ENCODE measurements around the gene PCDHB4.
"Not testable (repeated sequence)": the region's sequence is repeated elsewhere in the genome, so short reads cannot be mapped to it uniquely, and the experiment has no call there.

Gene PCDHB4
- 0 reads per million in 9 experiments for total RNA-seq

GRCh38 chr5:141121563-141121962 is at the start of gene PCDHB4:
Gene PCDHB4 (plus strand): TSS chr5:141121818. CDS start chr5:141121999, 181 bp downstream.
- H3K27ac Mint-ChIP-seq, result no peak within 1 kb of the TSS
- ATAC-seq (replicated peaks) (no peak), DNase-seq (no peak)
- peaks cover 13 to 19% of the 10 kb centered on the region in 2 donors for H3K27me3 Mint-ChIP-seq
- H3K9me3 Mint-ChIP-seq, result no peaks in the 10 kb centered on the region
- no peak within 1 kb of the TSS for H3K4me3 Mint-ChIP-seq
- no peaks in the 10 kb centered on the region for H3K4me1 Mint-ChIP-seq (ENCODE audit: low read depth in 2 of 2)
- no peaks in the 10 kb centered on the region for H3K36me3 Mint-ChIP-seq (ENCODE audit: insufficient read depth)

DNA sequence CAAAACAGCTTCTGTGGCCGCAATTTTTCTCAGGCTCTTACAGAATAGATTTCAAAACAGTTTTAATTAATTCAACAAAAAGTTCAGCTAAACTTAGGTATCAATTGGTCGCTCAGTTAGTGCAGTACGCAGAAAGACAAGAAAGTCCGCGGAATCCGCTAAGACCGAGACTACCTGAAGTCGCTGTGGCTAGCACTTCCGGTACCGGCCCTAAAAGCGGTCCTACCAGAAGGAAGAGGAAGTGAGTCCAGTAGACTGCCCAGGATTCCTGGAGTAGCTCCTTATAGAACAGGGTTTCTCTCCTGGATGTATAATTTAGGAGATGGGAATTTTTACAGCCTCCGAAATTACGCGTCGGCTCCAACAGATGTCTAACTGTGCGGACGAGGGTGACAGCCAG is 43.8 kb upstream of the PCDHB4 start:
- Mint-ChIP-seq H3K4me3 (no peak overlapping the region), H3K27me3 (no peaks in the 10 kb centered on the region), H3K9me3 (no peaks in the 10 kb centered on the region), H3K4me1 (ENCODE audit: low read depth in 2 of 2) (no peaks in the 10 kb centered on the region), H3K27ac (no peak overlapping the region), H3K36me3 (ENCODE audit: insufficient read depth) (no peaks in the 10 kb centered on the region)
- DNase-seq, result no peak
- ATAC-seq (replicated peaks), result no peak

GRCh38 chr5:141082228-141082627 is 39.4 kb upstream of the PCDHB4 start:
- H3K9me3 Mint-ChIP-seq, result no peaks in the 10 kb centered on the region

GRCh38 chr5:141084487-141084989 is 37.1 kb upstream of the PCDHB4 start:
- peak in 1 of 3 experiments; percentile 6 for DNase-seq
- Mint-ChIP-seq H3K9me3 (no peaks in the 10 kb centered on the region), H3K36me3 (ENCODE audit: insufficient read depth) (no peaks in the 10 kb centered on the region), H3K4me3 (peak overlapping the region; percentile 70 to 81), H3K4me1 (ENCODE audit: low read depth in 2 of 2) (peaks cover 0 to 4% of the 10 kb centered on the region in 2 donors), H3K27me3 (peaks cover 14 to 22% of the 10 kb centered on the region in 2 donors), H3K27ac (no peak overlapping the region)
- peak; percentile 61 for ATAC-seq (replicated peaks)

More at GRCh38 chr5:141082228-141082627, 39.4 kb upstream of the PCDHB4 start:
- Mint-ChIP-seq H3K36me3 (ENCODE audit: insufficient read depth) (no peaks in the 10 kb centered on the region), H3K27ac (no peak overlapping the region), H3K4me1 (ENCODE audit: low read depth in 2 of 2) (peaks cover 0 to 4% of the 10 kb centered on the region in 2 donors), H3K27me3 (peaks cover 11 to 16% of the 10 kb centered on the region in 2 donors), H3K4me3 (no peak overlapping the region)
- ATAC-seq (replicated peaks) (no peak), DNase-seq (no peak)

DNA sequence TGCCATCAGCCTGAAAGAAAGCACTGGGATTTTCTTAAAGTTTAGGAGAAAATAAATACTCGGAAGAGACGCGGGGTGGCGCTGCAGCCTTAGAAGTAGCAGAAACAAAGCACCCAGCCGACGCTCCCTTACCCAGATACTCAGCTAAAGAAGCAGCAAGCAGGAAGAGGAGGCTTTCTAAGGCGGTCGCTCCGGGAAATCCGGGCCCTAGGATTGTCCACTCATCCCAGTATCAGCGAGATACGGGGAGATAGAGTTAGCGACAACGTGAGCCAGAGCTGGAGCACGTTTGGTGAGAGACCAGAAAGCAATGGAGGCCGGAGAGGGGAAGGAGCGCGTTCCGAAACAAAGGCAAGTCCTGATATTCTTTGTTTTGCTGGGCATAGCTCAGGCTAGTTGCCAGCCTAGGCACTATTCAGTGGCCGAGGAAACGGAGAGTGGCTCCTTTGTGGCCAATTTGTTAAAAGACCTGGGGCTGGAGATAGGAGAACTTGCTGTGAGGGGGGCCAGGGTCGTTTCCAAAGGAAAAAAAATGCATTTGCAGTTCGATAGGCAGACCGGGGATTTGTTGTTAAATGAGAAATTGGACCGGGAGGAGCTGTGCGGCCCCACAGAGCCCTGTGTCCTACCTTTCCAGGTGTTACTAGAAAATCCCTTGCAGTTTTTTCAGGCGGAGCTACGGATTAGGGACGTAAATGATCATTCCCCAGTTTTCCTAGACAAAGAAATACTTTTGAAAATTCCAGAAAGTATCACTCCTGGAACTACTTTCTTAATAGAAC is 26.9 kb upstream of the PCDHB4 start, which contains the start of gene PCDHB2:
Gene PCDHB2 (plus strand): TSS at position 135 of the 782 bp plus-strand sequence. CDS start 176 bp downstream, at position 311.
- peaks cover 3% of the 10 kb centered on the region for H3K36me3 Mint-ChIP-seq (ENCODE audit: insufficient read depth)
- DNase-seq, result no peak
- H3K4me3 Mint-ChIP-seq, result no peak within 1 kb of the TSS
- no peaks in the 10 kb centered on the region for H3K4me1 Mint-ChIP-seq (ENCODE audit: low read depth in 2 of 2)
- no peak within 1 kb of the TSS for H3K27ac Mint-ChIP-seq
- H3K27me3 Mint-ChIP-seq, result peaks cover 24 to 42% of the 10 kb centered on the region in 2 donors
- peaks cover 3 to 7% of the 10 kb centered on the region in 2 donors for H3K9me3 Mint-ChIP-seq
- ATAC-seq (replicated peaks), result no peak

GRCh38 chr5:141095263-141095641 is 26.4 kb upstream of the PCDHB4 start:
- peaks cover 5 to 9% of the 10 kb centered on the region in 2 donors for H3K9me3 Mint-ChIP-seq
- no peak overlapping the region for H3K27ac Mint-ChIP-seq
- H3K4me3 Mint-ChIP-seq, result no peak overlapping the region
- ATAC-seq (replicated peaks), result no peak
- H3K36me3 Mint-ChIP-seq (ENCODE audit: insufficient read depth), result peaks cover 3% of the 10 kb centered on the region
- no peaks in the 10 kb centered on the region for H3K4me1 Mint-ChIP-seq (ENCODE audit: low read depth in 2 of 2)
- DNase-seq, result no peak
- peaks cover 30 to 42% of the 10 kb centered on the region in 2 donors for H3K27me3 Mint-ChIP-seq

DNA sequence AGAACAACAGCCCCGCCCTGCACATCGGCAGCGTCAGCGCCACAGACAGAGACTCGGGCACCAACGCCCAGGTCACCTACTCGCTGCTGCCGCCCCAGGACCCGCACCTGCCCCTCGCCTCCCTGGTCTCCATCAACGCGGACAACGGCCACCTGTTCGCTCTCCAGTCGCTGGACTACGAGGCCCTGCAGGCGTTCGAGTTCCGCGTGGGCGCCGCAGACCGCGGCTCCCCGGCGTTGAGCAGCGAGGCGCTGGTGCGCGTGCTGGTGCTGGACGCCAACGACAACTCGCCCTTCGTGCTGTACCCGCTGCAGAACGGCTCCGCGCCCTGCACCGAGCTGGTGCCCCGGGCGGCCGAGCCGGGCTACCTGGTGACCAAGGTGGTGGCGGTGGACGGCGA is 25.4 kb upstream of the PCDHB4 start:
- H3K4me3 Mint-ChIP-seq, result not testable (repeated sequence)
- H3K27me3 Mint-ChIP-seq, result peaks cover 34 to 40% of the 10 kb centered on the region in 2 donors

DNA sequence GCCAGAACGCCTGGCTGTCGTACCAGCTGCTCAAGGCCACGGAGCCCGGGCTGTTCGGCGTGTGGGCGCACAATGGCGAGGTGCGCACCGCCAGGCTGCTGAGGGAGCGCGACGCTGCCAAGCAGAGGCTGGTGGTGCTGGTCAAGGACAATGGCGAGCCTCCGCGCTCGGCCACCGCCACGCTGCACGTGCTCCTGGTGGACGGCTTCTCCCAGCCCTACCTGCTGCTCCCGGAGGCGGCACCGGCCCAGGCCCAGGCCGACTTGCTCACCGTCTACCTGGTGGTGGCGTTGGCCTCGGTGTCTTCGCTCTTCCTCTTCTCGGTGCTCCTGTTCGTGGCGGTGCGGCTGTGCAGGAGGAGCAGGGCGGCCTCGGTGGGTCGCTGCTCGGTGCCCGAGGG is 25.0 kb upstream of the PCDHB4 start:
- H3K27me3 Mint-ChIP-seq, result peaks cover 34 to 40% of the 10 kb centered on the region in 2 donors
- H3K9me3 Mint-ChIP-seq, result peaks cover 8 to 14% of the 10 kb centered on the region in 2 donors
- DNase-seq; H3K4me3 Mint-ChIP-seq; H3K27ac Mint-ChIP-seq; H3K4me1 Mint-ChIP-seq (ENCODE audit: low read depth in 2 of 2); H3K36me3 Mint-ChIP-seq (ENCODE audit: insufficient read depth); ATAC-seq (replicated peaks): not testable (repeated sequence)

More for the DNA sequence above, 25.4 kb upstream of the PCDHB4 start:
- not testable (repeated sequence) for H3K27ac Mint-ChIP-seq; H3K36me3 Mint-ChIP-seq (ENCODE audit: insufficient read depth); ATAC-seq (replicated peaks); DNase-seq; H3K4me1 Mint-ChIP-seq (ENCODE audit: low read depth in 2 of 2)
- peaks cover 8 to 14% of the 10 kb centered on the region in 2 donors for H3K9me3 Mint-ChIP-seq

DNA sequence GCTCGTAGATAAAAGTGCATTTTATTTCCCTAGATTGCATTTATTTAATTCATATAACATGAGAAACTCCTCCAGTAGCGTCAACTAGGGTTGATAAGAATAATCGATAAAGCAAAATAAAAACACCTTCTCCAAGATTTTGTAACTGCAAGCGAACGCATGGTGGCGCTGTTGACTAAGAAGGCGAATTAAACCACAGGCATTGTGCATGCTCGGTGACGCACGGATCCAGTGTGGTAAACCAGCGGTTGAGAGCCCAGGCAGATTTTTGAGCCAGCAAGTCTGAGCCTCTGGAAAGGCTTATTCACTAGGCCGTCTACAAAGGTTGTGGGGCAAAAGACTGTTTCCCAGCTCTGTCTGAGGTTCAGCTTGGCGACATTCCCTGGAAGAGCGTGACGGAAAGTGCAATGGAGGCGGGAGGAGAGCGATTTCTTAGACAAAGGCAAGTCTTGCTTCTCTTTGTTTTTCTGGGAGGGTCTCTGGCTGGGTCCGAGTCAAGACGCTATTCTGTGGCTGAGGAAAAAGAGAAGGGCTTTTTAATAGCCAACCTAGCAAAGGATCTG is 21.3 kb upstream of the PCDHB4 start, which contains the start of gene PCDHB3:
Gene PCDHB3 (plus strand): TSS at position 231 of the 563 bp plus-strand sequence. CDS start 177 bp downstream, at position 408.
- Mint-ChIP-seq H3K27ac (no peak within 1 kb of the TSS), H3K27me3 (peaks cover 17 to 18% of the 10 kb centered on the region in 2 donors), H3K36me3 (ENCODE audit: insufficient read depth) (no peaks in the 10 kb centered on the region), H3K4me1 (ENCODE audit: low read depth in 2 of 2) (peaks cover 0 to 1% of the 10 kb centered on the region in 2 donors), H3K9me3 (peaks cover 5 to 6% of the 10 kb centered on the region in 2 donors), H3K4me3 (no peak within 1 kb of the TSS)
- ATAC-seq (replicated peaks), result no peak
- no peak for DNase-seq

DNA sequence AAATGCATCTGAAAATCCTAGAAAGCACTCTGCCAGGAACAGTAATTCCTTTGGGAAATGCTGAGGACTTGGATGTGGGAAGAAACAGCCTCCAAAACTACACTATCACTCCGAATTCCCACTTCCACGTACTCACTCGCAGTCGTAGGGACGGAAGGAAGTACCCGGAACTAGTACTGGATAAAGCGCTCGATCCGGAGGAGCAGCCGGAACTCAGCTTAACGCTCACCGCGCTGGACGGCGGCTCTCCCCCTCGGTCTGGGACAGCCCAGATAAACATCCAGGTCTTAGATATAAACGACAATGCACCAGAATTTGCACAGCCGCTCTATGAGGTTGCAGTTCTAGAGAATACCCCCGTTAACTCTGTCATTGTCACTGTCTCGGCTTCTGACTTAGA is 20.6 kb upstream of the PCDHB4 start:
- peaks cover 18% of the 10 kb centered on the region in 2 donors for H3K27me3 Mint-ChIP-seq

GRCh38 chr5:141102070-141102469 is 19.5 kb upstream of the PCDHB4 start:
- DNase-seq; H3K27ac Mint-ChIP-seq; H3K4me1 Mint-ChIP-seq (ENCODE audit: low read depth in 2 of 2); H3K36me3 Mint-ChIP-seq (ENCODE audit: insufficient read depth); H3K4me3 Mint-ChIP-seq; H3K9me3 Mint-ChIP-seq; ATAC-seq (replicated peaks): not testable (repeated sequence)
- peaks cover 18% of the 10 kb centered on the region in 2 donors for H3K27me3 Mint-ChIP-seq

More for the DNA sequence above, 20.6 kb upstream of the PCDHB4 start:
- no peak overlapping the region for H3K27ac Mint-ChIP-seq
- no peak overlapping the region for H3K4me3 Mint-ChIP-seq
- no peaks in the 10 kb centered on the region for H3K36me3 Mint-ChIP-seq (ENCODE audit: insufficient read depth)
- ATAC-seq (replicated peaks) (no peak), DNase-seq (no peak)
- peaks cover 5 to 6% of the 10 kb centered on the region in 2 donors for H3K9me3 Mint-ChIP-seq
- peaks cover 0 to 1% of the 10 kb centered on the region in 2 donors for H3K4me1 Mint-ChIP-seq (ENCODE audit: low read depth in 2 of 2)

DNA sequence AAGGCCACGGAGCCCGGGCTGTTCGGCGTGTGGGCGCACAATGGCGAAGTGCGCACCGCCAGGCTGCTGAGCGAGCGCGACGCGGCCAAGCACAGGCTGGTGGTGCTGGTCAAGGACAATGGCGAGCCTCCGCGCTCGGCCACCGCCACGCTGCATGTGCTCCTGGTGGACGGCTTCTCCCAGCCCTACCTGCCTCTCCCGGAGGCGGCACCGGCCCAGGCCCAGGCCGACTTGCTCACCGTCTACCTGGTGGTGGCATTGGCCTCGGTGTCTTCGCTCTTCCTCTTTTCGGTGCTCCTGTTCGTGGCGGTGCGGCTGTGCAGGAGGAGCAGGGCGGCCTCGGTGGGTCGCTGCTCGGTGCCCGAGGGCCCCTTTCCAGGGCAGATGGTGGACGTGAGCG is 19.1 kb upstream of the PCDHB4 start:
- not testable (repeated sequence) for H3K9me3 Mint-ChIP-seq; H3K4me3 Mint-ChIP-seq; H3K36me3 Mint-ChIP-seq (ENCODE audit: insufficient read depth); H3K27ac Mint-ChIP-seq; ATAC-seq (replicated peaks); DNase-seq; H3K4me1 Mint-ChIP-seq (ENCODE audit: low read depth in 2 of 2)
- H3K27me3 Mint-ChIP-seq, result peaks cover 18% of the 10 kb centered on the region in 2 donors

GRCh38 chr5:141105350-141105749 is 16.3 kb upstream of the PCDHB4 start:
- H3K4me1 Mint-ChIP-seq (ENCODE audit: low read depth in 2 of 2), result peaks cover 0 to 1% of the 10 kb centered on the region in 2 donors
- no peak for ATAC-seq (replicated peaks)
- DNase-seq, result no peak
- H3K36me3 Mint-ChIP-seq (ENCODE audit: insufficient read depth), result no peaks in the 10 kb centered on the region
- peaks cover 4 to 8% of the 10 kb centered on the region in 2 donors for H3K27me3 Mint-ChIP-seq
- H3K27ac Mint-ChIP-seq, result no peak overlapping the region
- peaks cover 4% of the 10 kb centered on the region in 2 donors for H3K9me3 Mint-ChIP-seq
- H3K4me3 Mint-ChIP-seq, result no peak overlapping the region

Data from effector memory CD8-positive, alpha-beta T cell (primary cell).